GM23338 (cell line): ENCODE measurements around the gene KLK11. TPM values are rescaled to one million over a fixed set of nuclear protein-coding genes. Genes with fewer than 3 reads are reported as not detected.

Experiments used
- ATAC-seq: fragments of 200-7000 bp; cut with Tn5 transposase; 3 replicates; pipeline ENCODE4 v1.9.1; 2020
- DNase-seq: peaks from one replicate; pipeline ENCODE4 v3.0.0-alpha.2; 2015; ENCODE audit warnings: low spot score
- H2AFZ ChIP-seq: fragments of 200-600 bp; sonication (generic); 2 replicates; pipeline ENCODE4 v1.8.0; 2016; ENCODE audit warnings: antibody characterized with exemption, mild to moderate bottlenecking, moderate library complexity
- H3F3A ChIP-seq: fragments of 200-600 bp; sonication (generic); replicated peaks from 2 replicates; pipeline ENCODE4 v1.8.0; 2017; ENCODE audit warnings: antibody characterized with exemption, mixed run types, low read depth
- H3K27ac ChIP-seq: fragments of 200-600 bp; sonication (generic); 2 replicates; pipeline ENCODE4 v1.6.1; 2016; ENCODE audit warnings: low read depth
- H3K27me3 ChIP-seq: fragments of 200-600 bp; sonication (generic); 2 replicates; pipeline ENCODE4 v1.8.0; 2016; ENCODE audit warnings: mild to moderate bottlenecking, mixed run types, moderate library complexity; ENCODE audit not compliant: insufficient read depth
- H3K36me3 ChIP-seq: fragments of 200-600 bp; sonication (generic); 2 replicates; pipeline ENCODE4 v1.8.0; 2016; ENCODE audit warnings: mild to moderate bottlenecking; ENCODE audit not compliant: insufficient read depth
- H3K4me1 ChIP-seq: fragments of 200-600 bp; sonication (generic); 2 replicates; pipeline ENCODE4 v1.8.0; 2016; ENCODE audit warnings: mild to moderate bottlenecking, moderate library complexity; ENCODE audit not compliant: insufficient read depth
- H3K4me2 ChIP-seq: fragments of 200-600 bp; sonication (generic); 2 replicates; pipeline ENCODE4 v1.7.1; 2017; ENCODE audit warnings: mixed run types
- H3K4me3 ChIP-seq: fragments of 200-600 bp; sonication (generic); 2 replicates; pipeline ENCODE4 v1.6.1; 2016; ENCODE audit warnings: mixed run types
- H3K79me2 ChIP-seq: fragments of 200-600 bp; sonication (generic); replicated peaks from 2 replicates; pipeline ENCODE4 v1.8.0; 2017; ENCODE audit warnings: mild to moderate bottlenecking; ENCODE audit not compliant: insufficient read depth
- H3K9me2 ChIP-seq: fragments of 200-600 bp; sonication (generic); 2 replicates; pipeline ENCODE4 v1.8.0; 2017; ENCODE audit not compliant: insufficient read depth
- H4K20me1 ChIP-seq: fragments of 200-600 bp; sonication (generic); replicated peaks from 2 replicates; pipeline ENCODE4 v1.8.0; 2017; ENCODE audit warnings: mild to moderate bottlenecking; ENCODE audit not compliant: insufficient read depth
- H3K27ac Mint-ChIP-seq: 2 replicates; pipeline ENCODE4 v1.8.0; 2020; ENCODE audit warnings: inconsistent platforms, mild to moderate bottlenecking, moderate library complexity, mixed read lengths
- H3K27me3 Mint-ChIP-seq: 3 replicates; pipeline ENCODE4 v1.8.0; 2022; ENCODE audit warnings: low read depth, mild to moderate bottlenecking, moderate library complexity, mixed read lengths, inconsistent platforms; ENCODE audit not compliant: insufficient read depth, poor library complexity
- H3K36me3 Mint-ChIP-seq: 3 replicates; pipeline ENCODE4 v1.8.0; 2021; ENCODE audit warnings: low read depth, mild to moderate bottlenecking, inconsistent platforms, moderate library complexity, mixed read lengths
- H3K4me1 Mint-ChIP-seq: 3 replicates; pipeline ENCODE4 v1.8.0; 2020; ENCODE audit warnings: mild to moderate bottlenecking, inconsistent platforms, mixed read lengths
- H3K4me3 Mint-ChIP-seq: 3 replicates; pipeline ENCODE4 v1.8.0; 2021; ENCODE audit warnings: moderate library complexity, mild to moderate bottlenecking, inconsistent platforms, mixed read lengths
- H3K9me3 Mint-ChIP-seq: 3 replicates; pipeline ENCODE4 v1.8.0; 2020; ENCODE audit warnings: moderate library complexity, mild to moderate bottlenecking, inconsistent platforms, mixed read lengths
- EZH2phosphoT487 ChIP-seq: fragments of 200-600 bp; sonication (generic); IDR thresholded peaks from one replicate; pipeline ENCODE4 v1.8.1; 2018; ENCODE audit warnings: antibody characterized with exemption; ENCODE audit not compliant: unreplicated experiment
- JUNB ChIP-seq: IDR thresholded peaks from one replicate; pipeline ENCODE4 v1.6.1; 2016; ENCODE audit warnings: antibody characterized with exemption; ENCODE audit not compliant: unreplicated experiment
- NANOG ChIP-seq: IDR thresholded peaks from 2 replicates; pipeline ENCODE4 v1.6.1; 2016; ENCODE audit warnings: antibody characterized with exemption, borderline replicate concordance
- POLR2AphosphoS5 ChIP-seq: IDR thresholded peaks from 2 replicates; pipeline ENCODE4 v1.6.1; 2016; ENCODE audit warnings: antibody characterized with exemption, low read depth
- STAT1 ChIP-seq: IDR thresholded peaks from one replicate; pipeline ENCODE4 v1.6.1; 2016; ENCODE audit warnings: antibody characterized with exemption; ENCODE audit not compliant: unreplicated experiment
- ZNF114 ChIP-seq: fragments of 250-450 bp; sonication (Bioruptor Pico); IDR thresholded peaks from 2 replicates; pipeline ENCODE4 v1.5.0; 2020; ENCODE audit warnings: mild to moderate bottlenecking, moderate library complexity
- ZNF331 ChIP-seq: fragments of 250-450 bp; sonication (Bioruptor Pico); IDR thresholded peaks from 2 replicates; pipeline ENCODE4 v1.5.0; 2020; ENCODE audit warnings: low read depth, mild to moderate bottlenecking, moderate library complexity
- polyA plus RNA-seq: library from polyadenylated mRNA; unstranded; fragments of >200 nt; fragmentation: Nextera tagmentation; extraction: Ambion mirVana; gene quantifications from 2 replicates; pipeline ENCODE4 v1.2.1, GENCODE V29; 2016
- total RNA-seq: library from RNA; depleted of rRNA; stranded (reverse); fragments of >200 nt; shearing (Covaris generic); gene quantifications from 2 replicates; pipeline ENCODE4 v1.2.3, GENCODE V29; 2014
- TF ChIP-seq, protein P1 (sequence below), 2 experiments: fragments of 200-600 bp in 1 of 2; sonication (generic) in 1 of 2; conservative IDR thresholded peaks; 2 replicates each; pipeline versions ENCODE4 v1.5.1 to v1.6.1; 2016 to 2017; ENCODE audit warnings: antibody characterized with exemption in 2 of 2, low read depth in 2 of 2, mild to moderate bottlenecking in 2 of 2, moderate library complexity in 1 of 2
- TF ChIP-seq, protein P2 (sequence below): IDR thresholded peaks from one replicate; pipeline ENCODE4 v1.6.1; 2018; ENCODE audit warnings: antibody characterized with exemption; ENCODE audit not compliant: unreplicated experiment
- TF ChIP-seq, protein P3 (sequence below): IDR thresholded peaks from 2 replicates; pipeline ENCODE4 v1.6.1; 2016; ENCODE audit warnings: antibody characterized with exemption

KLK11 gene
- total and polyA plus RNA-seq, 2 experiments from 2014 or later, result not detected

GRCh38 chr19:51024924-51025323, 1.5 kb downstream of the KLK11 start:
- H3K36me3 ChIP-seq, result no peaks in the 10 kb centered on the region
- no peaks in the 10 kb centered on the region for H4K20me1 ChIP-seq
- no peaks in the 10 kb centered on the region for H3K79me2 ChIP-seq
- H2AFZ ChIP-seq, result no peak overlapping the region
- peaks cover 3% of the 10 kb centered on the region; the same call in 1 of the 3 replicates for H3K36me3 Mint-ChIP-seq
- no peak overlapping the region for H3K27ac Mint-ChIP-seq
- H3F3A ChIP-seq, result no peaks in the 10 kb centered on the region
- H3K27ac ChIP-seq, result no peak overlapping the region
- H3K4me3 ChIP-seq, result no peak overlapping the region
- H3K9me3 Mint-ChIP-seq, result no peaks in the 10 kb centered on the region; the same call in 2 of the 3 replicates
- H3K4me2 ChIP-seq, result no peak overlapping the region
- H3K4me1 ChIP-seq, result peaks cover 5% of the 10 kb centered on the region; the same call in 1 of the 2 replicates
- peaks cover 7% of the 10 kb centered on the region; the same call in 1 of the 2 replicates for H3K9me2 ChIP-seq
- TF ChIP-seq ZNF331 (CRISPR knock-in tag) (no peak), ZNF114 (no peak), POLR2AphosphoS5 (no peak), EZH2phosphoT487 (no peak), JUNB (no peak), STAT1 (no peak)
- TF ChIP-seq, protein P1, sequence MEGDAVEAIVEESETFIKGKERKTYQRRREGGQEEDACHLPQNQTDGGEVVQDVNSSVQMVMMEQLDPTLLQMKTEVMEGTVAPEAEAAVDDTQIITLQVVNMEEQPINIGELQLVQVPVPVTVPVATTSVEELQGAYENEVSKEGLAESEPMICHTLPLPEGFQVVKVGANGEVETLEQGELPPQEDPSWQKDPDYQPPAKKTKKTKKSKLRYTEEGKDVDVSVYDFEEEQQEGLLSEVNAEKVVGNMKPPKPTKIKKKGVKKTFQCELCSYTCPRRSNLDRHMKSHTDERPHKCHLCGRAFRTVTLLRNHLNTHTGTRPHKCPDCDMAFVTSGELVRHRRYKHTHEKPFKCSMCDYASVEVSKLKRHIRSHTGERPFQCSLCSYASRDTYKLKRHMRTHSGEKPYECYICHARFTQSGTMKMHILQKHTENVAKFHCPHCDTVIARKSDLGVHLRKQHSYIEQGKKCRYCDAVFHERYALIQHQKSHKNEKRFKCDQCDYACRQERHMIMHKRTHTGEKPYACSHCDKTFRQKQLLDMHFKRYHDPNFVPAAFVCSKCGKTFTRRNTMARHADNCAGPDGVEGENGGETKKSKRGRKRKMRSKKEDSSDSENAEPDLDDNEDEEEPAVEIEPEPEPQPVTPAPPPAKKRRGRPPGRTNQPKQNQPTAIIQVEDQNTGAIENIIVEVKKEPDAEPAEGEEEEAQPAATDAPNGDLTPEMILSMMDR (conservative IDR thresholded peaks at IDR 0.05; ENCODE audit: low read depth in 2 of 2), result no peak
- TF ChIP-seq, protein P2, sequence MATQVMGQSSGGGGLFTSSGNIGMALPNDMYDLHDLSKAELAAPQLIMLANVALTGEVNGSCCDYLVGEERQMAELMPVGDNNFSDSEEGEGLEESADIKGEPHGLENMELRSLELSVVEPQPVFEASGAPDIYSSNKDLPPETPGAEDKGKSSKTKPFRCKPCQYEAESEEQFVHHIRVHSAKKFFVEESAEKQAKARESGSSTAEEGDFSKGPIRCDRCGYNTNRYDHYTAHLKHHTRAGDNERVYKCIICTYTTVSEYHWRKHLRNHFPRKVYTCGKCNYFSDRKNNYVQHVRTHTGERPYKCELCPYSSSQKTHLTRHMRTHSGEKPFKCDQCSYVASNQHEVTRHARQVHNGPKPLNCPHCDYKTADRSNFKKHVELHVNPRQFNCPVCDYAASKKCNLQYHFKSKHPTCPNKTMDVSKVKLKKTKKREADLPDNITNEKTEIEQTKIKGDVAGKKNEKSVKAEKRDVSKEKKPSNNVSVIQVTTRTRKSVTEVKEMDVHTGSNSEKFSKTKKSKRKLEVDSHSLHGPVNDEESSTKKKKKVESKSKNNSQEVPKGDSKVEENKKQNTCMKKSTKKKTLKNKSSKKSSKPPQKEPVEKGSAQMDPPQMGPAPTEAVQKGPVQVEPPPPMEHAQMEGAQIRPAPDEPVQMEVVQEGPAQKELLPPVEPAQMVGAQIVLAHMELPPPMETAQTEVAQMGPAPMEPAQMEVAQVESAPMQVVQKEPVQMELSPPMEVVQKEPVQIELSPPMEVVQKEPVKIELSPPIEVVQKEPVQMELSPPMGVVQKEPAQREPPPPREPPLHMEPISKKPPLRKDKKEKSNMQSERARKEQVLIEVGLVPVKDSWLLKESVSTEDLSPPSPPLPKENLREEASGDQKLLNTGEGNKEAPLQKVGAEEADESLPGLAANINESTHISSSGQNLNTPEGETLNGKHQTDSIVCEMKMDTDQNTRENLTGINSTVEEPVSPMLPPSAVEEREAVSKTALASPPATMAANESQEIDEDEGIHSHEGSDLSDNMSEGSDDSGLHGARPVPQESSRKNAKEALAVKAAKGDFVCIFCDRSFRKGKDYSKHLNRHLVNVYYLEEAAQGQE, result no peak
- TF ChIP-seq, protein P3, sequence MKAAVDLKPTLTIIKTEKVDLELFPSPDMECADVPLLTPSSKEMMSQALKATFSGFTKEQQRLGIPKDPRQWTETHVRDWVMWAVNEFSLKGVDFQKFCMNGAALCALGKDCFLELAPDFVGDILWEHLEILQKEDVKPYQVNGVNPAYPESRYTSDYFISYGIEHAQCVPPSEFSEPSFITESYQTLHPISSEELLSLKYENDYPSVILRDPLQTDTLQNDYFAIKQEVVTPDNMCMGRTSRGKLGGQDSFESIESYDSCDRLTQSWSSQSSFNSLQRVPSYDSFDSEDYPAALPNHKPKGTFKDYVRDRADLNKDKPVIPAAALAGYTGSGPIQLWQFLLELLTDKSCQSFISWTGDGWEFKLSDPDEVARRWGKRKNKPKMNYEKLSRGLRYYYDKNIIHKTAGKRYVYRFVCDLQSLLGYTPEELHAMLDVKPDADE, result no peak
- peaks cover 2% of the 10 kb centered on the region; the same call in 1 of the 2 replicates for H3K27me3 ChIP-seq
- peaks cover 18% of the 10 kb centered on the region for H3K27me3 Mint-ChIP-seq
- DNase-seq (no peak), ATAC-seq (no peak)
- peaks cover 37% of the 10 kb centered on the region for H3K4me1 Mint-ChIP-seq
- no peak overlapping the region for H3K4me3 Mint-ChIP-seq

DNA sequence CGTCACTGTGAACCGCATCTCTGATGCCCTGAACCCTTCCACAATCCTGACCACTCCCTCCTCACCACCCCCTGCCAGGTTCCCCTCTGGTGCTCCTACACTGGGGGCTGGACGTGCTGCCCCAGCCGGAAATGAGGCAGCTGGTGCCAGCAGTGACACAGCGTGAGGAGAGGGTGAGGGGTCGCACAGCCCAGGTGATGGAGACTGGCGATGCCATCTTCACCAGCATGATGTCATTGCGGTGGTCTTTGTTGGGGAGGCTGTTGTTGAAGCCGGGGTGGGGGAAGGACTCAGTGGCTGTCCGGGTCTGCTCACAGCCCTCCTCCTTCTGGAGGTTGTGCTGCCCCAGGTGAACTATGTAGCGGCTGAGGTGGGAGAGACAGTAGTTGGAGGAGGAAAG, 2.5 kb downstream of the KLK11 start:
- peaks cover 3% of the 10 kb centered on the region; the same call in 1 of the 3 replicates for H3K36me3 Mint-ChIP-seq
- Histone ChIP-seq H3F3A (no peaks in the 10 kb centered on the region), H3K27ac (no peak overlapping the region), H3K9me2 (peaks cover under 1% of the 10 kb centered on the region; the same call in 1 of the 2 replicates), H2AFZ (no peak overlapping the region), H4K20me1 (no peaks in the 10 kb centered on the region), H3K4me3 (no peak overlapping the region), H3K4me1 (peaks cover 5% of the 10 kb centered on the region; the same call in 1 of the 2 replicates), H3K79me2 (no peaks in the 10 kb centered on the region), H3K36me3 (no peaks in the 10 kb centered on the region), H3K4me2 (no peak overlapping the region), H3K27me3 (peaks cover 11% of the 10 kb centered on the region)
- DNase-seq (no peak), ATAC-seq (no peak)
- no peak overlapping the region for H3K27ac Mint-ChIP-seq
- H3K27me3 Mint-ChIP-seq, result peaks cover 21% of the 10 kb centered on the region
- no peaks in the 10 kb centered on the region; the same call in 2 of the 3 replicates for H3K9me3 Mint-ChIP-seq
- no peak overlapping the region for H3K4me3 Mint-ChIP-seq
- H3K4me1 Mint-ChIP-seq, result peaks cover 39% of the 10 kb centered on the region
- TF ChIP-seq JUNB (no peak), NANOG (no peak), STAT1 (no peak), ZNF114 (no peak), EZH2phosphoT487 (no peak), ZNF331 (CRISPR knock-in tag) (no peak)
- TF ChIP-seq, protein P3, result no peak
- TF ChIP-seq, protein P2, result no peak
